Measurements from ENCODE around the gene RXRB.

RXRB gene

GRCh38 chr6:33211666-33212422, 11.4 kb upstream of the RXRB start:
- no peak for DNase-seq

DNA sequence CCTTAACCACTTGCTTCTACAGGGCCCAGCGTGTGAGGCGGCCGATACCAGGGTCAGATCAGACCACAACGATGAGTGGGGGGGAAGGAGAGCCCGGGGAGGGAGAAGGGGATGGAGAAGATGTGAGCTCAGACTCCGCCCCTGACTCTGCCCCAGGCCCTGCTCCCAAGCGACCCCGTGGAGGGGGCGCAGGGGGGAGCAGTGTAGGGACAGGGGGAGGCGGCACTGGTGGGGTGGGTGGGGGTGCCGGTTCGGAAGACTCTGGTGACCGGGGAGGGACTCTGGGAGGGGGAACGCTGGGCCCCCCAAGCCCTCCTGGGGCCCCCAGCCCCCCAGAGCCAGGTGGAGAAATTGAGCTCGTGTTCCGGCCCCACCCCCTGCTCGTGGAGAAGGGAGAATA, 10.7 kb upstream of the RXRB start:
- no peak for DNase-seq

DNA sequence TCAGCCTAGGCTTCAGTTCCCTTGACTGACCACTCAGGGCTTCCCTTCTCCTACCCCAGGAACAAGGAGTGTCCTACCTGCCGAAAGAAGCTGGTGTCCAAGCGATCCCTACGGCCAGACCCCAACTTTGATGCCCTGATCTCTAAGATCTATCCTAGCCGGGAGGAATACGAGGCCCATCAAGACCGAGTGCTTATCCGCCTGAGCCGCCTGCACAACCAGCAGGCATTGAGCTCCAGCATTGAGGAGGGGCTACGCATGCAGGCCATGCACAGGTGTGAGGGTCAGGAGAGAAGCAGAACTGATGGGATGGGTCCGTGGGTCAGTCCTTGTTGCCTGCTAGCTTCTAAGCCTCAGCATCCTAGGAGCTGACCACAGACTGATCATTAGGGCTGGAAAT, 9.4 kb upstream of the RXRB start:
- no peak for DNase-seq

DNA sequence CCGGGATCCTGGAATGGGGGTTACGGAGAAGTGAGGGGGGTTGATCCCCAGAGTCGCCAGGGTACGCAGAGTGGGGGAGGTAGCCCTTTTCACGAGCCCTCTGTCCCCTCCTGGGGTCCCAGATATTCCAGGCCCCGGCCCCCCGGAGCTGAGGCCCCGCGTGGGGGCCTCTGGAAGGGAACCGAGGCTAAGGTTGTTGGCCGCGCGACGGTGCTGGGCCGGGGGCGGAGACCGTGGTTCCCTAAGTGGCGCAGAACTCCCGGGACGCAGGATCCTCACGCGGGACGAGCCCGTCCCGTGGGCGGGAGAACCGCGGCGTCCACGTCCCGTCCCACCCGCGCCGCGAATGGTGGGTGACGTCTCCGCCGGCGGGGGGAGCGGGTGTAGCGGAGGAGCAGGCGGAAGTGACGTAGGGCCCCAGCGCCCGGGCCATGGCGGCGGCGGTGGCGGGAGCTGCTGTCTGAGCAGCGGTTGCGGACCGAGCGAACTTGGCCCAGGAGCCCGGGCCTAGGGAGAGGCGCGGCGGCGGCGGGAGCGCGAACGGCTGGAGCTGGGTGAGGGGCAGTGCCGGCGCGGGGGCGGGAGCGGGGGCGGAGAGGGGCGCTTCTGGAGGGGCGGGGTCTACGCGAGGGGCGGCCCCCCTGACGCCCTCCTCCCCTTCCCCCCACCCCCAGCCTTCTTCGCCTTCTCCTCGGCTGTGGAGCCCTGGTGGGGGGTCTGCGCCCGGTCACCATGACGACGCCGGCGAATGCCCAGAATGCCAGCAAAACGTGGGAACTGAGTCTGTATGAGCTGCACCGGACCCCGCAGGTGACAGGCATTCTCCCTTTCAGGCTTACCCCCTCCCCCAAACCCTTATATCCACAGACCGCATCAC, 7.9 kb upstream of the RXRB start, which contains the start of gene RING1:
Gene RING1, plus strand, starts transcription at position 410 of the 877 bp plus-strand sequence. Its CDS starts 323 bp downstream, at position 733.
- DNase-seq, result peak; percentile 91 to 97 (median 96)

- DNase-seq, result peak in 3 of 4 experiments; percentile 36 to 59 (median 45)
Measured at GRCh38 chr6:33207552-33208090, 7.2 kb upstream of the RXRB start.

GRCh38 chr6:33206864-33207551, 6.5 kb upstream of the RXRB start:
- DNase-seq, result no peak

GRCh38 chr6:33206027-33206863, 5.8 kb upstream of the RXRB start:
- DNase-seq, result no peak

- peak; percentile 29 to 54 (median 44) for DNase-seq
Measured at GRCh38 chr6:33205191-33206026, 4.9 kb upstream of the RXRB start.

- DNase-seq, result peak; percentile 86 to 95 (median 91)
Measured at GRCh38 chr6:33204415-33205190, 4.1 kb upstream of the RXRB start, which contains the start of gene HSD17B8. Gene HSD17B8, plus strand, starts transcription at chr6:33204655. Its CDS starts 14 bp downstream, at chr6:33204669.

- DNase-seq, result no peak
Measured at GRCh38 chr6:33204165-33204414, 3.6 kb upstream of the RXRB start.

GRCh38 chr6:33203443-33204164, 3.1 kb upstream of the RXRB start:
- DNase-seq, result no peak

GRCh38 chr6:33202799-33203198, 2.3 kb upstream of the RXRB start:
- DNase-seq, result no peak

GRCh38 chr6:33201935-33202334, 1.5 kb upstream of the RXRB start:
- DNase-seq, result no peak

DNA sequence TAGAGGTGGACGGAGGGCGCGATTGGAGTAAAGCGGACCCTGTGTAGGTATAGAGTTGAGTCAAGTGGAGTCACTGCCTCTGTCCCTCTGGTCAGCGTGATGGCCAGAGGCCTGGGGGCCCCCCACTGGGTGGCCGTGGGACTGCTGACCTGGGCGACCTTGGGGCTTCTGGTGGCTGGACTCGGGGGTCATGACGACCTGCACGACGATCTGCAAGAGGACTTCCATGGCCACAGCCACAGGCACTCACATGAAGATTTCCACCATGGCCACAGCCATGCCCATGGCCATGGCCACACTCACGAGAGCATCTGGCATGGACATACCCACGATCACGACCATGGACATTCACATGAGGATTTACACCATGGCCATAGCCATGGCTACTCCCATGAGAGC, 681 bp upstream of the RXRB start:
- DNase-seq, result peak; percentile 35 to 61 (median 46)

DNA sequence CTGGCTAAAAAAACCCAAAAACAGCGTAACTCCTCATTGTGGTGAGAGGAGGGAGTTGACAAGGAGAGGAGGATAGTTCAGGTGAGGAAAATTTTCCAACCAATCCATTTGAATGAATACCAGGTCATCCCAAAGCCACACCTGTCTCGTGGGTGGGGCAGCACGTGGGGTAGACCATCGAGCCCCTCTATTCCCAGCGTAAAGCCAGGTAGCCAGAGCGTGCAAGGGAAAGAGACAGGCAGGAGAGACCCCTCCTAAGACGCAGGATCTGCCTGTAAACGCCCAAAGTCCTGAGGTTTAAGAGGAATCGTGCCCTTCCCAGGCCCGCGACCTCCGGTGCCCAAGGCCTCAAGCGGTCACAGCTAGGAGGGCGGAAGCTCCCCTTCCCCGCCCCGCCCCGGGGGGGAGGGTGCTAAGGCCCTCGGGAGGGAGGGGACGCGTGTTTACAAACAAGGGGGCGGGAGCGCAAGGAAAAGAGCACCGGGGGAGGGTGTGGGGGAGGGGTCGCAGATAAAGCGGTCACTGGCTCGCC, 712 bp downstream of the RXRB start:
- peak; percentile 85 to 95 (median 92) for DNase-seq

- no peak for DNase-seq
Measured at GRCh38 chr6:33198853-33199436, 1.5 kb downstream of the RXRB start.

GRCh38 chr6:33198159-33198852, 2.2 kb downstream of the RXRB start:
- DNase-seq, result no peak

DNA sequence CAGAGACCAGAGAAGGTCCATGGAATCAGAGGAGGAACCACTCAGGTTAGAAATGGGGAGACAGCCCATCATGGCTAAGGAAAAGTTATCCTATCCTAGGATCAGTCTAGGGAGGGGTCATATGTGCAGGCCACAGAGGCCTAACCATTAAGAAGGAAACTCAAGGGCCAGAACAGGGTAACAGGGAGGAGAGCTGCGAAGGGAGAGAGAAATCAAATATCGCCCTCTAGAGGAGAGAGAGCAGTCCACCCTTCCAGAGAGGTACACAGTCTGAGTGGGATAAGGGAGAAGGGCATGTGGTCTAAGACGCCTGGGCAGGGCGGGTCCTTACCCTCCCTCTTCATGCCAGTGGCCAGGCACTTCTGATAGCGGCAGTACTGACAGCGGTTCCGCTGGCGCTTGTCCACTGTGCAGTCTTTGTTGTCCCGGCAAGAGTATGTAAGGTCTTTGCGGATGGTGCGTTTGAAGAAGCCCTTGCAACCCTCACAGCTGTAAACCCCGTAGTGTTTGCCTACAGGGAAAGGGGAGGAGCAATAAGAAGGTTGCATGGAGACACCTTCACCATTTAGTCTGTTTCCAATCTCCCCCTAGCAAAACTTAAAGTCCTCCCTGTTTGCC, 2.9 kb downstream of the RXRB start:
- peak; percentile 53 to 83 (median 75) for DNase-seq
